Embryonic facial prominence (tissue), 1 donor: ENCODE results near the gene MMP19.
"Not testable (repeated sequence)": the region's sequence is repeated elsewhere in the genome, so short reads cannot be mapped to it uniquely, and the experiment has no call there.

Experiments used
- DNase-seq: peaks from one replicate; pipeline ENCODE4 v3.0.0-alpha.2; 2016; ENCODE audit errors: extremely low spot score

Gene MMP19

DNA sequence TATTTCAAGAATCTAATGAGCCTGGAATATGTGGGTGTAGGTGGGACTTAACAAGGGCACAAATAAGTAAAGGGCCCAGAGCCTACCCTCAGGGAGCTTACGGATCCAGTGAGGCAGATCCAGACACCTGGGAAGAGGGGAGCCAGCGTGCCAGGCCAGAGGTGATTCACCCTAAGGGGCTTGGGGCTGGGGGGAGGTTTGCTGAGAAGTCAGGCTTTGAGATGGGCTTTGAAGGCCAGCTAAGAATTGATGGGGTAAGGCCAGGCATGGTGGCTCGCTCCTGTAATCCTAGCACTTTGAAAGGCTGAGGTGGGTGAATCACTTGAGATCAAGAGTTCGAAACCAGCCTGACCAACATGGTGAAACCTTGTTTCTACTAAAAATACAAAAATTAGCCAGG lies 695 bp upstream of the MMP19 start:
- DNase-seq: no peak

DNA sequence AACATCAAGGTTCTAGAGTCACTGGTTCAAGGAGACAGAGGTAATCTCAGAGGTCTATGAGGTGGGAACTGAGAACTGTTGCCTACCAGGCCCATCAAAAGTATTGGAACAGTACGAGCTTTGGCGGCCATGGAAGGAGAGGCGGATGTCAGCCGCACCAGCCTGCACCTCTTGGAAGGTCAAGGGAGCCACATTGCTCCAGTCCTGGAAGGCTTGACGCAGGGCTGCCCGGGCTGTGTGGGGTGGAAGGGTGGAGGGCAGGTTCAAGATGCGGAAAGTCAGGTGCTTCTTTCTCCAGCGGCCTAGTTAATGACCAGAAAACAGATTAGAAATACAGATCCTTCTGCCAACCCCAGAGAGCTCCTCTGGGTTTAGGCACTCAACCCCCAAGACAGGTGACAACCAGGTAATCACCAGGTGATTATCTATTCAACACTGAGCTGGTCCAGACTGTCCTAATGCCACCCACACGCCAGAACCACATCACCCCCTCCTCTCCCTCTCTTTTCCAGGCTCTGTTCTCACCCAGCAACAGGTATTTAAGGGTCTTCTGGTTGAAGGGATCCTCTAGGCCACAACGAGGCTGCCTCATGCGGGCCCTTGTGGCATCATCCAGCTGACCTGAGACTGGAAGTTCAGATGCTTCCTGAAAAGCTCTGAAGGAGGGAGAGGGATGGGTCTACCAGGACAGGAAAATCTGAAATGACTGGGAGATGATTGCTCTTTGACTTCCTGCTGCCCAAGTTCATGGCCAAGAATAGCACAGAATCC lies 2.0 kb downstream of the MMP19 start:
- no peak for DNase-seq

DNA sequence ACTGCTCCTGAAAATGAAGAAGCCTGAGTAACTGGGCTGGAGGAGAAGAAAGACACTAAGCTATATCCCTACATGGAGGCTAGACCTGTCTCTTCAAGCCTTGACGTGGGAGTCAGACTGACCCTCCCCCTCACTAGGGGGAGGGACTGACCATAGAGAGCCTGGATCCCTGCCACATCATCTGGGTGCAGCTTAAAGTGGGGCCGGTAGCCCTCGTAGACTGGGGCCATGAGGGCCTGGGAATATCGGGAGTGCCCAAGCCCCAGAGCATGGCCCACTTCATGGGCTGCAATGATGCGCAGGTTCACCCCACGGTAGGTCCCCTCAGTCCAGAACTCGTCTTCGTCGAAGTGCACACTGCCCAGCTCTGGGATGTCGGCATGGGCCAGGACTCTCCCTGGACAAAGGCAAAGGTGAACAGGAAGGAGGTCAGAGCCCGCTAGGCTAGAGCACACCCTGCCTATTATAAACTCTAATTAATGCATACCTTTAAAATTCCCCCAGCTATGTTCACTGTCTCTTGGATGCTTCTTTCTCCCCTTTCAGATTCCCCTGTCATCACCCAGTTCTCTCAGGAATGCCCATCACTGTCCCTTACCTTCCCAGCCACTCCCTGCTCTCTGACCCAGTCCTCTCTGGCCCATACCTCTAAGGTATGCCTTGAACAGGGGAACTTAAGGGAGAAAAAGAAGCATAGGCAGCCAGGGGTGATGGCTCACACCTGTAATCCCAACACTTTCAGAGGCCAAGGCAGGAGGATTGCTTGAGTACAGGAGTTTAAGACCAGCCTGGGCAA lies 3.2 kb downstream of the MMP19 start:
- no peak for DNase-seq

DNA sequence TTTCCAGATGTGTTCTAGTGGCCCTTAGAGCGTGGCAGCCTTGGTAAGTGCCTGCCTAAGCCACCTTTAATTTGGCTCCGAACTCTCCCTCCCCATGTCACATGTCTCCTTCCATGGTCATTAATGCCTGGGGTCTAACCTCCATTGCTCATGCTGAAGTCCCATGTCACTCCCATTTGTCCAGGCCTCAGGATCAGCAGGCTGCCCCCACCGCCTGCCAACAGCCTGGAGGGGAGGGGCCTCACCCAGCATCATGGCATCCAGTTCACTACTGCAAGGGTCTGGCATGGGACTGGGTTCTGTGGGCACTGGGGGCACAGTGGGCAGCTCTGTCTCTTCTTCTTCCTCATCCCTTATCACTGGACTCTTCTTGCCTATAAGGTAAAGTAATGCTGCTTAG lies 4.4 kb downstream of the MMP19 start:
- no peak for DNase-seq

DNA sequence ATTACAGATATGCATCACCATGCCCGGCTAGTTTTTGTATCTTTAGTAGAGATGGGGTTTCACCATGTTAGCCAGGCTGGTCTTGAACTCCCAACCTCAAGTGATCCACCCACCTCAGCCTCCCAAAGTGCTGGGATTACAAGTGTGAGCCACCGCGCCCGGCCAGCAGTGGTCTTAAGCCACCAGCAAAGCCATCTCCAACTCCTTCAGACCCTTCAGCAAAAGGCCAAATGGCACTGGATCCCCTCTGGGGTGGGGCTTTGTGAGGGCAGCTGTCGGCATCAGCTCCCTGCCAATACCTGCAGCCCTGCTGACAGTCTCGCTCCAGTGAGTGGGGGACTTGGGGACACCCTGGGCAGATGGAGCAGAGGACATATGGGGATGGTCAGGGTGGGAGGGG lies 8.3 kb downstream of the MMP19 start:
- DNase-seq: not testable (repeated sequence)

DNA sequence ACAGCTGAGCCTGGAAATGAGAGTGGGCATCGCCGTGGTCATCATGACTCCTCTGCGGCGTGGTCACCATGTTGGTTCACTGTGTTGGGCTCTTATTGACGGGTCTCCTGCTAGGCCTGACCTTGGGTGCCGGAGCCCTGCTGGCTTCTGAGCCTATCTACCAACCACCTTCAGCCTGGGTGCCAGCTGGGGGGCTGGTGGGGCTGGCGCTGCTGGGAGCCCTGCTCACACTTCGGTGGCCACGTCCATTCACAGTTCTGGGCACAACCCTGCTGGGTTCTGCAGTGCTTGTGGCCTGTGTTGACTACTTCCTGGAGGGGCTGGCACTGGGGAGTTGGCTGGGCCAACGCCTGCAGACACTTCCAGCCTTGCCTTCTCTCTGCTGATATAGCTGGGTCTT lies 9.7 kb downstream of the MMP19 start:
- no peak for DNase-seq

DNA sequence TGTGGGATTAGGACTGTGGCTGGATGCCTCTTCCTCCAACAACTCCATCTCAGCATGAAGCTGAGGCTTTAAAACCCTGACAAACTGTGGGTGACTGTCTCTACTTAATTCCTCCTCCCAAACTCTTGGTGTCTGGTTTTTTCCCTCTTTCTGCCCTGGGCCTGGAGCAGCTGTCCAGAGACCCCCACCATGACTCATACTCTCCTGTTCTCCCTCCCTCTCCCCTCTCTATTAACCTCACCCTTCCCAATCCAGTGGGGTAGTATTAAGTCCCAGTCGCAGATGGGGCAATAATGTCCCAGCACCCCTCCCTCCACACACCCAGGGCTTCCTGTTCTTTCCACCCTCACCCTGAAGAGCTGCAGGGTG lies 11.3 kb downstream of the MMP19 start:
- no peak for DNase-seq

DNA sequence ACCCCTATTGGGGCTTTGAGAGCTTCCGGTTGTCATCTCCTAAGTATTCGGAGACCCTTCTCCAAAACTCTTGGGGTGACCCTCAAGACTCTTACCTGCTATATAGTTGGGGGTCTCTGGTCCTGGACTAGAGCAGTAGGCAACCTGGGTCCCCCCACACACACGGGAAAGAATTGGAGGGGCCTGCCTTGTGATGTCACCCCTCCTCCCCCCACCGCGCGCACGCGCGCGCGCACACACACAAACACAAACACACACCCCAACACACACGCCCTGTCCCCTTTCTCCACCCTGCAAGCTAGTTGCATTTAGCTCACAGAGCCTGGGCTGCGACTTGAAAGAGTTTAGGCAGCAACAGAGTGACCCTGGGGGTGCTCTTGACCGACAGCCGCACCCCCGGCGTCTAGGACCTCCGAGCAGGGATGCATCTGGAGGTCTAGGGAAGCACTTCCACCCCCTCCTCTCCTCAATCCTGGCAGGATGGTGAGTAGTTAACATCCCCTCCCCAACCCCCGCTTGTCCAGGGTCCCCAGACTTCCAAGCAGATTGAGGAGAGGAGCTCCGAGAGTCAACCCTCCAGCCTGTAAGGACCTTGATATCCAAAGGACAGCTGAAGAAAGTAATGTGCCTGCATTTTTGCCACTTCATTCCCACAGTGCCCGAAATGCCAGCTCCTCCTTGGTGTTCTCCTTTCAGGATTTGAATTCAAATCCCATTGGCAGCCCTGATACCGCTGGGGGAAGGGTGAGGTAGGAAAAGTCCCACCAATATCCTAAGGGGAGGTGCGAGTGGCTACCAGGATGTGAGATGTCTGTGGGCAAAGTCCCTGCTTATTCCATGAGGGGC lies 11.9 kb downstream of the MMP19 start:
- peak; percentile 67 for DNase-seq

DNA sequence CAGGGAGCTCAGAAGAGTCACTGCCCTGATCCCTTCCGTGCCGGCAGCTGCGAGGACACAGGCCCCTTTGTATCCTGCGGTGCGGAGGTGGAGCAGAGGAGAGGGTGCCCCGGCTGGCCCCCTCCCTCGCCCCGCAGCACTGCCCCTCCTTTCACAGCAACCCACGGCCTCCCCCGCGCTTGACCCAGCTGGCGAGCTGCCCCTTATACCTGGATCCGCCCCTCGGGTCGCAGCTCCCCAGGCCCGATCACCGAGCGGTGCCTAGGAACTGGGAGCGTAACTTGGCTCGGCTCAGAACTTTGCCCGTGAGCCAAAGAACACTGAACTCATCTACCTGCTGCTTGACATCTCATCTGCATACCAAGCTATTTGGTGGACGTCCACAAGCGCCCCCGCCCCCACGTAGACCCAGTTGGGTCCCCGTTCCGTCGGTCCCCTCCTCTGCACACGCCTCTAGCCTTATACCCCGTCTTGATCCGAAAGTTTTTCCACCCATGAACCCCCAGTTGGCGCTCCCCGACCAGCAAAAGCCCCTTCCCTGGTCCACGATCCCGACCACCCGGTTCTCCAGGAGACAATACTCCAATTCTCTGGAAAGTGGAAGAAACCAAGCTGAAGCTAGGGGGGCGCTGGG lies 12.7 kb downstream of the MMP19 start:
- peak; percentile 56 for DNase-seq

DNA sequence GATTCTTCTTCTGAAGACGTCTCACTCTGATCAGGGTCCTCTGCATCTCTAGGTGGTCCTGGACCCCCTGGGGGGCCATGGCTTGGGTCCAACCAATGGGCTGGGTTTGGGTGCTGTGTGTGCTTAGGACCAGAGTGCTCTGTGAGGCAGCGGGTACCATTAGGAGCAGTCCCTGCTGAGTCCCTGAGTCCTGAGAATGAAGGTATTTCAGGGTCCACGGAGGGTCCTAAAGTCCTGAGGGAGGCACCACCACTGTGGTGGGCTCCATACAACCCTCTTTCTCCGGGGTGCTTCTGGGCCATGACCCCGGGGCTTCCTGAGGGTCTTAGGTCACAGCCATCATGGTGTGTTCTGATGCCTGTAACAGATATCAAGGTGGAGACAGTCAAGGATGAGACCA lies 14.4 kb downstream of the MMP19 start:
- no peak for DNase-seq

DNA sequence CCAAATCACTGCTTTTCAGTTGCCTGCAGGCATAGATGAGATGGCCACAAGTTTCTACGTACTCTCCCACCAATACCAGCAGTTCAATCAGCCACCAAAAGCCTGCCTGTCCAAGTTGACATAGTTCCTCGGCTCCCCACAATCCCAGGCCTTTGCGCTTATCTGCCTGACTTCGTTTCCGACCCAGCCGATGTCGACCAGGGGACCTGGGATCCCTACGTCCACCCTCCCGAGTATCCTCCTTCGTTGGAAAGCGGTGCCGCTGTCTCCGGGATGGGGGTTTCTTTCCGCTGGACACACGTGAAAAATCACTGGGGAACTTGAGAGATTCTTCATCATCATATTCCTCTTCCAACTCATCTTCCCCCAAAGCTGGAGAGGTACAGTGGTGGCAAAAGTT lies 14.9 kb downstream of the MMP19 start:
- no peak for DNase-seq

DNA sequence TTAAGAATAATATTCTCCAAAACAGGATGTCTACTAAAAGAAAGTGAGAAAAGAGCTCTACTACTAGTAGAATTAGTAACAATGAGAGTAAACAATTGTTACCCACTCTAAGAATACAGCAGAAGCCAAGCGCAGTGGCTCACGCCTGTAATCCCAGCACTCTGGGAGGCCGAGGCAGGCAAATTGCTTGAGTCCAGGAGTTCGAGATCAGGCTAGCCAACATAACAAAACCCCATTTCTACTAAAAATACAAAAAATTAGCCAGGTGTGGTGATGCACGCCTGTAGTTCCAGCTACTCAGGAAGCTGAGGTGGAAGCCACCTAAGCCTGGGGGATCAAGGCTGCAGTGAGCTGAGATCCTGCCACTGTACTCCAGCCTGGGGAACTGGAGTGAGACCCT lies 18.0 kb downstream of the MMP19 start:
- no peak for DNase-seq

DNA sequence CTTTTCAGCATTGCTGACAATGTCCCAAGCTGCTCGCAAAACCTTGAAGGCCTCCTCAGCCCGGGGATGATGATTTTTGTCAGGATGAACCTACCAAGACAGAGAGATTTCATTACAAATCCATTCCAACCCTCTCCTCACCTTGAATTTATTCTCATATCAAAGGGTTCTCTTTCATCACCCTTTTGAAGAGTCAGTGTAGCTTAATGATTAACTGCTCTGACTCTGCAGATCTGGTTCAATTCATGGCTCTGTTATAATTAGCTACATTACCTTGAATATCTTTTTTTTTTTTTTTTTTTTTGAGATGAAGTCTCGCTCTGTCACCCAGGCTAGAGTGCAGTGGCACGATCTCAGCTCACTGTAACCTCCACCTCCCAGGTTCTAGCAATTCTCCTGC lies 19.3 kb downstream of the MMP19 start:
- DNase-seq: no peak

DNA sequence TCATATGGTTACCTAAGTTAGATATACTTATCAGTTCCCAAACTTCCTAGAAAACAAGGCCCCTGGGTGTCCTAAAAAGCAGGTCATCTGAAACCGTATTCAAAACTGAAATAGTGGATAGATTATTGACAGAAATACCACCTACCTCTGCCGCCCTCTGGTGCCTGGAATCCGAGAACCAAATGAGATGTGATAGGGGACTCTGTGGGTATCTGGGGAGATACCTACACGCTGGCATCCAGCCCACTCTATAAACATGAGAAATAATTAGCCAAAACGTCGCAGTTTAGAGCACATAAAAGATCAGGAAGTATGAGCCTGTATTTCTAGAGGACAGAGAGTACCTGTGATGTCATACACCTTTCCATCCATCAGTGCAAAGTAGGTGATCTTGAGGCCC lies 20.5 kb downstream of the MMP19 start:
- DNase-seq: no peak

DNA sequence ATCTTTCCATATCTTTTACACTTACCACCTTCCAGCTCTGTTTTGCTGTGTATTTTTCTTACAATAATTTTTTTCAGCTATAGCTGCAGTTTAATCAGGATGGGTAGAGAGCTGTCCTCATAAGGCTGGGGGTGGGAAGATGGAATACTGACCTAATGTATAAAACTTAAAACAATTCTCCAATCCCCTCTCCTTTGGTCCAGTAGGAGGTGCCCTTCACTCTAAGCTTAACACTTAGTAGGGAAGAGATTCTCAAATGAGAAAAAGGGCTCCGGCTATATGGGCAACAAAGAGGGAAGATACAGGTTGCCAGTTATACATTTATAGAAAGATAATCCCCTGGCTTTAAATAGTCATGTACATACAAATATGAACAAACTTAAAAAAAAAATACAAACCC lies 22.1 kb downstream of the MMP19 start:
- DNase-seq: no peak

DNA sequence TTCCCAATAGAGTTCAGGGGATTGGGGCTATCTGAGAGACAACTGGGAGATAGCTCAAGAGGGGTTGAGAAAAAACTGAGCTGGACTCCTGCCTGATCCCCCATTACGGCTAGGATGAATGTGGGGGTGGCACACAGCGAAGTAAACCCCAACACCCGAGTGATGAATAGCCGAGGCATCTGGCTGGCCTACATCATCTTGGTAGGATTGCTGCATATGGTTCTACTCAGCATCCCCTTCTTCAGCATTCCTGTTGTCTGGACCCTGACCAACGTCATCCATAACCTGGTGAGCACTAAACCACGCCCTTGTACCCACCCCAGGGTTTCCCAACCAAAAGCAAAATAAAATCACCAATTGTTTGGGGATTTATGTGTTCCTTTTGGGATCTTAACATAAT lies 23.9 kb downstream of the MMP19 start:
- no peak for DNase-seq

DNA sequence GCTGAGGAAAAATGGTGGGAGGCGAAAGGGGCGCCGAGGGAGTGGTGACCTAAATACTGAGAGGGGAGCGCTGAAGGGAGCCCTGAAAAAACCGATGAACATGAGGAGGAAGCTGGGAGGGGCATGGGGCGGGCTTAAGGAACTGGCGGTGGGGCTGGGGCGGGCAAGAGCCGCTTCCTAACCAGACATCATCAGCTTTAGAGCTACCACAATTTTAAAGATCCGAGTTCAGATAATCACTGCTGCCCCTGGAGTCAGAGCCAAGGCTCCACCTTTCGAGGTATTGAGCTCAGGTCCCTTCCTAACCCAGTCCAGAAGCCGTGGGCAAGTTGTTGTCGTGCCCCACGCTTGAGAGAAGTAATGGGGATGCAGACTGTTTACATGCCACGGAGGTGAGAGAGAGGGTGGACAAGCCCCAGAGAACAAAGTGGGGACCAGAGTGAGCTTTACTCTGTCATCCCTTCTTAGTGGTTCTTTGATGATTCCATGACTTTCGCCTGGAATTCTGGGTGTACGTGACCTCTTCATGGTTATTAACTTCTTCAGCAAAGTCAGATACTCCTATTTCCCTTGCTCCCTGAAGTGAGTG lies 24.5 kb downstream of the MMP19 start:
- DNase-seq: no peak

DNA sequence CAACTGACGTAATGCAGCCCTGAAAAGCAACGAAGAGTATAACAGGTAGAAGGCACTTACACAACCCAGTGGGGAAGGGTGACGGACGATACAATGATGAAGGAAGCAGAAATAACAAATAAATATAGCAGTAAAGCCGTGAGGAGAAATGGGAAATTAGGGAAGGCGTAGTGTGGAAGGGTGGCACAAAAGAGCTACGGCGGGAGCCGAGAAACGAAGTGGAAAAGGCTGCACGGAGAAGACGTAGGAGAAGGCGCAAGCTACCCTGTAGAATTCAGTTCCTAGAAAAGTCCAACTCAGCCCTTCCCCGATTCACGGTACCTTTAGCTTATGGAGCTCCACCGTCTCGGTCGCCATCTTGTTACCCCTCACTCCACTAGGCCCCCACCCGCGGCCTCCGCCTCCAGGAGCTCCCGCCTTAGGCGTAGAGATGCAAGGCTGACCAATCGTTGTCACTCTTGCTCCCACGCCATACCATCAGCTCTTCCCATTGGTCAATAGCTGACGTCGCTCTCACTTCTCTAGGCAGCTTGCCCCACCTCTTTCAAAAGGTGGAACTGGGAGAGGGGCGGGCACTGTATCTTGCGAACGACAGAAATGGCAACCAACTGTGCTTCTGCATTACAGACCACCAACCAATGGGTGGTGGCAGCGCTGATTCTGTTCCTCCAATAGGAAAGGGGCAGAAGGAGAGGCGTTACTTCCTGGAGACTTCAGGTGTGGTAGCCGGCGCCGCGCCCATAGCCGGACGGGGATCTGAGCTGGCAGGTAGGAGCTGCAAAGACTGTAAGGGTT lies 25.2 kb downstream of the MMP19 start, which contains the start of the genes ORMDL2 and SARNP:
TSS of gene ORMDL2 (plus strand) at position 697 of the 795 bp plus-strand sequence. CDS start 959 bp downstream, outside the sequence.
TSS of gene SARNP (minus strand) at position 380 of the 795 bp plus-strand sequence. CDS start at position 357, 23 bp downstream.
- DNase-seq: peak; percentile 100

DNA sequence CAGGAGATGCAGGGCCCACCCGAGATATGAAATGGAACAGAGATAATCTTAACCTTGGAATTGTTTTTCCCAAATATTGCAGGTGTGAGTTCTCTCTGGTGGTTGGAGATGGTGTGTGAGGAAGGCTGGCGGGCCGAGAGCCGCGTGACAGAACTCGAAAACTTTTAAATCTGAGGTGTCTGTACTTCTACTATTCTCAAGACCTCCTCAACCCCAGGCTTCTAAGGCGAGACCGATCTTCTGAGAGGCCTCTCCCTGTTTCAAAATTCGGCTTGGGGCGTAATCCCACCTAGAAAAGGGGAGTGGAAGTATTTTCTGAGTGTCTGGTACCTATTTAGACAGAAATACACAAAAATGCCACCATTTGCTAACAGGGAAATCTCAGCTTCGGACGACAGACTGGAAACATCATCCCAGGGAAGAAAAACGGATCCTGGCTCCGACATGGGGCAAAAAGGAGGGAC lies 25.8 kb downstream of the MMP19 start:
- DNase-seq: no peak

DNA sequence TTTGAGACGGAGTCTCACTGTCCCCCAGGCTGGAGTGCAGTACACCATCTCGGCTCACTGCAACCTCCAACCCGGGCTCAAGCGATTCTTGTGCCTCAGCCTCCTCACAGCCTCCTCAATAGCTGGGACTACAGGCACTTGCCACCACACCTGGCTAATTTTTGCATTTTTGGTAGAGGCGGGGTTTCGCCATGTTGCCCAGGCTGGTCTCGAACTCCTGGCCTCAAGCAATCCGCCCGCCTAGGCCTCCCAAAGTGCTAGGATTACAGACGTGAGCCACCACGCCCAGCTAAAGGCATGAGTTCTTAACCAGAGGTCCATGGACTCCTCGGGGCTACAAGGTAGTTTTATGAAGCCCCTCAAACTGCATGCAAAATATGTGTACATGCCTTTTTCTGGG lies 27.3 kb downstream of the MMP19 start:
- DNase-seq: no peak
